ENCODE results near the gene RPL7L1. TPM values are rescaled to one million over a fixed set of nuclear protein-coding genes. Genes with fewer than 3 reads are reported as not detected.
A peak's percentile ranks its signal among the peaks of the same experiment; 100 is the strongest.

Gene RPL7L1
- total and polyA plus RNA-seq, 2 of the 13 experiments (the other 11 are each of a cell fraction or from before 2014, with no cell fraction given) = 51.6 to 179 TPM

DNA sequence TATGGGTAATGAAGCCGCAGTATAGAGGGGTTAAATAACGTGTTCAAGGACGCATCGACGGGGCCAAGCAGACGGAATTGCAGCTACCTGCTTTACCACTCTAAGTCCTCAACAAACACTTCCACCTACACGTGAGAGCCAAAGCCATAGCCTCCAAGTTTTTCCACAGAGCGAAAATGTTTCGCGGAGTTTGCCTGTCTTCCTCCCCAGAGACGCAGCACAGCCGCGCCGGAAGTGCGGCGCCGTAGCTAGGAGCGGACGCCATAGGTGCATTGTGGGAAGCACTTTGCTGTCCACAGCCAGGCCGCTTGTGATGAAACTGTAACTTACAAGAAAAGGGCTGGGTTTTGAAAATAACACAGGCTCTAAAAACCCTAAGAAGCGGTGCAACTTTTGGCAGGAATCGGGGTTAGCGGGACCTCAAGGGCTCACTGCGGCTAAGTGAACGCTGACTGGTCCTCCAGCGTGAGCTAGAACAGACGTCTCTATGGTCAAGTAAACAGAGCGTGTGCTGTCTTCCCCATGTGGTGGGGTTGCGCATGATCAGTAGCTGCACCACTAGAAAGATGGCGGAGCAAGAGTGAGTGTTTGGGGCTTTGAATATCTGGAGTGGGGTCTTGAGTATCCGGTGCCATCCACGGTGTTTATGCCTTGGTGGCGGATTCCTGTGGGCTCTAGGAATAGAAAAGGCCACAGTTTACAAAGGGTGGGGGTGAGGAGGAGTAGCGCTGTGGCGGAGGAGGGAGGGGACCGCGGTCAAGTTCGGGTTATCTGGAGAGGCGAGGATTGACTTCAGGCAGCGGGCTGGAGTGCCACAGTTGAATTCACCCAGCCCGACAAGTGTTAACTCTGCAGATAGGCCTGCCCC is at the start of gene RPL7L1 (continued):
- TF ChIP-seq HIC2 (CRISPR knock-in tag; IDR thresholded peaks at IDR 0.05; ENCODE audit: low read depth) (no peak), ZNF558 (CRISPR knock-in tag; IDR thresholded peaks at IDR 0.05; ENCODE audit: borderline replicate concordance) (no peak), ZNF263 (CRISPR knock-in tag; IDR thresholded peaks at IDR 0.05) (no peak; the same call in 1 of the 2 replicates), MEIS1 (CRISPR knock-in tag; IDR thresholded peaks at IDR 0.05; ENCODE audit: borderline replicate concordance) (peak; percentile 74; the same call in 1 of the 2 replicates), ZNF432 (CRISPR knock-in tag; IDR thresholded peaks at IDR 0.05; ENCODE audit: borderline replicate concordance) (no peak), NCOA5 (CRISPR knock-in tag; IDR thresholded peaks at IDR 0.05) (no peak), TCF7L2 (IDR thresholded peaks at IDR 0.05; ENCODE audit: low read depth, low read length) (no peak), ZNF484 (CRISPR knock-in tag; IDR thresholded peaks at IDR 0.05; ENCODE audit: borderline replicate concordance, low read depth) (no peak), ZNF563 (CRISPR knock-in tag; IDR thresholded peaks at IDR 0.05) (no peak; the same call in 1 of the 2 replicates), ZBTB42 (CRISPR knock-in tag; IDR thresholded peaks at IDR 0.05) (peak; percentile 64; the same call in 1 of the 2 replicates), PAWR (CRISPR knock-in tag; IDR thresholded peaks at IDR 0.05; ENCODE audit: borderline replicate concordance) (no peak; the same call in 1 of the 2 replicates), KLF16 (CRISPR knock-in tag; IDR thresholded peaks at IDR 0.05) (peak in 1 of 2 experiments; percentile 94; a peak in 2 of 4 replicates), ERF (CRISPR knock-in tag; IDR thresholded peaks at IDR 0.05) (peak; percentile 53), SMAD1 (CRISPR knock-in tag; IDR thresholded peaks at IDR 0.05; ENCODE audit: borderline replicate concordance, low read depth) (peak; percentile 72; the same call in 1 of the 2 replicates), CHD4 (IDR thresholded peaks at IDR 0.05; ENCODE audit: borderline replicate concordance, low read length) (no peak), ZBTB21 (CRISPR knock-in tag; IDR thresholded peaks at IDR 0.05) (no peak), KDM5B (CRISPR knock-in tag; IDR thresholded peaks at IDR 0.05; ENCODE audit: borderline replicate concordance) (peak; percentile 29), WIZ (CRISPR knock-in tag; IDR thresholded peaks at IDR 0.05) (no peak), ZBTB7A (CRISPR knock-in tag; IDR thresholded peaks at IDR 0.05) (no peak; the same call in 1 of the 2 replicates), GTF3A (CRISPR knock-in tag; conservative IDR thresholded peaks at IDR 0.05) (peak; percentile 23; the same call in 1 of the 2 replicates)
- TF ChIP-seq, protein P1, sequence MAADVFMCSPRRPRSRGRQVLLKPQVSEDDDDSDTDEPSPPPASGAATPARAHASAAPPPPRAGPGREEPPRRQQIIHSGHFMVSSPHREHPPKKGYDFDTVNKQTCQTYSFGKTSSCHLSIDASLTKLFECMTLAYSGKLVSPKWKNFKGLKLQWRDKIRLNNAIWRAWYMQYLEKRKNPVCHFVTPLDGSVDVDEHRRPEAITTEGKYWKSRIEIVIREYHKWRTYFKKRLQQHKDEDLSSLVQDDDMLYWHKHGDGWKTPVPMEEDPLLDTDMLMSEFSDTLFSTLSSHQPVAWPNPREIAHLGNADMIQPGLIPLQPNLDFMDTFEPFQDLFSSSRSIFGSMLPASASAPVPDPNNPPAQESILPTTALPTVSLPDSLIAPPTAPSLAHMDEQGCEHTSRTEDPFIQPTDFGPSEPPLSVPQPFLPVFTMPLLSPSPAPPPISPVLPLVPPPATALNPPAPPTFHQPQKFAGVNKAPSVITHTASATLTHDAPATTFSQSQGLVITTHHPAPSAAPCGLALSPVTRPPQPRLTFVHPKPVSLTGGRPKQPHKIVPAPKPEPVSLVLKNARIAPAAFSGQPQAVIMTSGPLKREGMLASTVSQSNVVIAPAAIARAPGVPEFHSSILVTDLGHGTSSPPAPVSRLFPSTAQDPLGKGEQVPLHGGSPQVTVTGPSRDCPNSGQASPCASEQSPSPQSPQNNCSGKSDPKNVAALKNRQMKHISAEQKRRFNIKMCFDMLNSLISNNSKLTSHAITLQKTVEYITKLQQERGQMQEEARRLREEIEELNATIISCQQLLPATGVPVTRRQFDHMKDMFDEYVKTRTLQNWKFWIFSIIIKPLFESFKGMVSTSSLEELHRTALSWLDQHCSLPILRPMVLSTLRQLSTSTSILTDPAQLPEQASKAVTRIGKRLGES (CRISPR knock-in tag; IDR thresholded peaks at IDR 0.05; ENCODE audit: borderline replicate concordance) = no peak; the same call in 1 of the 2 replicates
- TF ChIP-seq, protein P2, sequence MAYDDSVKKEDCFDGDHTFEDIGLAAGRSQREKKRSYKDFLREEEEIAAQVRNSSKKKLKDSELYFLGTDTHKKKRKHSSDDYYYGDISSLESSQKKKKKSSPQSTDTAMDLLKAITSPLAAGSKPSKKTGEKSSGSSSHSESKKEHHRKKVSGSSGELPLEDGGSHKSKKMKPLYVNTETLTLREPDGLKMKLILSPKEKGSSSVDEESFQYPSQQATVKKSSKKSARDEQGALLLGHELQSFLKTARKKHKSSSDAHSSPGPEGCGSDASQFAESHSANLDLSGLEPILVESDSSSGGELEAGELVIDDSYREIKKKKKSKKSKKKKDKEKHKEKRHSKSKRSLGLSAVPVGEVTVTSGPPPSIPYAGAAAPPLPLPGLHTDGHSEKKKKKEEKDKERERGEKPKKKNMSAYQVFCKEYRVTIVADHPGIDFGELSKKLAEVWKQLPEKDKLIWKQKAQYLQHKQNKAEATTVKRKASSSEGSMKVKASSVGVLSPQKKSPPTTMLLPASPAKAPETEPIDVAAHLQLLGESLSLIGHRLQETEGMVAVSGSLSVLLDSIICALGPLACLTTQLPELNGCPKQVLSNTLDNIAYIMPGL (CRISPR knock-in tag; IDR thresholded peaks at IDR 0.05; ENCODE audit: borderline replicate concordance in 1 of 2, low read depth in 1 of 2) = peak in 1 of 2 experiments; percentile 98; a peak in 2 of 4 replicates
